GM19351 (cell line): ENCODE results near the gene HASPIN.
A peak's percentile ranks its signal among the peaks of the same experiment; 100 is the strongest.
"Not testable (repeated sequence)": the region's sequence is repeated elsewhere in the genome, so short reads cannot be mapped to it uniquely, and the experiment has no call there.

Experiments used
- ATAC-seq: cut with Tn5 transposase; IDR thresholded peaks from one replicate; pipeline ENCODE4 v1.9.1; 2021; ENCODE audit warnings: mild to moderate bottlenecking, moderate library complexity; ENCODE audit not compliant: unreplicated experiment

The HASPIN gene

DNA sequence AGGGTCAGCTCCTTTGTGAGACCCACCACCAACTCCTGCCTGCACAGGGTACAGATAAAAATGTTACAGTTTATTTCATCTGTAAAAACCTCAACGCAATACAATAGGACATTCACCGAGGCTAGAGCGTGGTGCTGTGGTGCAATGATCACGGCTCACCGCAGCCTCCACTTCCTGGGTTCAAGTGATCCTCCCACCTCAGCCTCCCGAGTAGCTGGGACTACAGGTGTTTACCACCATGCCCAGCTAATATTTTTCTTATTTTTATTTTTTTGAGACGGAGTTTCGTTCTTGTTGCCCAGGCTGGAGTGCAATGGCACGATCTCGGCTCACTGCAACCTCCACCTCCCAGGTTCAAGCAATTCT, 11.2 kb downstream of the HASPIN start:
- not testable (repeated sequence) for ATAC-seq

DNA sequence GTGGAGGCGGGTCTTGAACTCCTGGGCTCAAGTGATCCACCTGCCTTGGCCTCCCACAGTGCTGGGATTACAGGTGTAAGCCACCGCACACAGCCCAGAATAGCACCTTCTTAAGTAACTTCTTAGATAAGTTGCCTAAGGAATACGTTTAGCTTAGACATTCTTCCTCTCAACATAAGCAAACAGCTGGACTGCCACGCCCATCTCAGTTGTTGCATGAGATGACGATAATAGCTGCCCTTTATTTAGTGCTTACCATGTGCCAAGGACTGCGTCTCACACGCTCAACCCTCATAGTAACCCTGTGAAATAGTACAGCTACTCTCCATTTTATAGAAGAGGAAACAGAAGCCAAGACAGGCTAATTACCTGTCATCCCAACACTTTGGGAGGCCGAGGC, 11.8 kb downstream of the HASPIN start:
- ATAC-seq: no peak

- ATAC-seq: no peak
Observed at GRCh38 chr17:3738562-3739295, 15.0 kb downstream of the HASPIN start.

DNA sequence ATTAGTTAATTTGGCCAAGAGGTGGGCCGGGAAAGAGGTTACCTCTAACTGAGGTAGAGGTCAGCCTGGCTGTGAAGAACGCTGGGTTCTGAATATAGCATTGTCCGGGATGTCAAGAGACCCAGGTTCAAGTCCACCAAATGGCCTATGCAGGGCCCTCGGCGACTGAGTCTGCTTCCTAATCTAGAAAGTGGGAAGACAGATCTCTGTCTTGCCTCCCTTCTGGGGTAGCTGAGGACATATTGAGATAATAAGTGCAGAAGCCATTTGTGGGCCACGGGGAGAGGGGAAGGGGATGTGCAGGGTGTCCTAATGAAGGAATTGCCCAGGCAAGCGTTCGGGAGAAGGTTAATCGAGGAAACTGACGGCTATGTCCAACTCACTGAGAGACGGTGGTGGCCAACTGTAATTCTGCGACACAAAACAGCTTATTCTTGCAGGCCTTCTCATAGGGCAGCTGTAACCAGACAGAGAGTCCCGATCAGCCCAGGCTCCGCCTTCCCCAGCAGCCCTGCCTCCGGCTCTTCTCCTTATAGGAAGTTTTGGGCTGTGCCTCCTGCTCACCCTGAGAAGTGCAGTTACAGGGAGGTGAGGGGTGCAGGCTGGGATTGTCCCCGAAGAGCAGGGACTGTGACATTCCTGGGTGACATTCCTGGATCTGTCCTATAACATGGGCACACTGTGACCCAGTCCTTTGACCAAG, 15.9 kb downstream of the HASPIN start:
- ATAC-seq: no peak

DNA sequence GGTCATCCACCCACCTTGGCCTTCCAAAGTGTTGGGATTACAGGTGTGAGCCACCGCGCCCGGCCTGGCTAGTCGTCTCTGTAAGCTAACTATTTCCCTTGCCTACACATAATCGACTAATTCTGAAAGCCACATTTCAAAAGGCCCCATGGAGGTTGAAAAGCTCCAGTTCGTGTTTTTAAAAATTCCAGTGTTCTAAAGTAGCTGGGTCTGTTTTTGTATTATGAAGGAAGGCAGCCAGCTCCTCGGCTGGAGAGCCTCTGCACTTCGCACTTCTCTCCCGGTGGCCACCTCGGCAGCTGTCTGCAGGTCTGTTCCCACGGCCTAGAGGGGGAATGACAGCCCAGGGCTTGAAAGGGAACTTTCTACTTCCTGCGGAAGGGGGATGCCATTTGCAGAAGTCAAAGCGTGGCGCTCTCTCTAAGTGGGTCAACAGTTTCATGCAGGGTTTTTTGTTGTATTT, 16.9 kb downstream of the HASPIN start:
- ATAC-seq: no peak

DNA sequence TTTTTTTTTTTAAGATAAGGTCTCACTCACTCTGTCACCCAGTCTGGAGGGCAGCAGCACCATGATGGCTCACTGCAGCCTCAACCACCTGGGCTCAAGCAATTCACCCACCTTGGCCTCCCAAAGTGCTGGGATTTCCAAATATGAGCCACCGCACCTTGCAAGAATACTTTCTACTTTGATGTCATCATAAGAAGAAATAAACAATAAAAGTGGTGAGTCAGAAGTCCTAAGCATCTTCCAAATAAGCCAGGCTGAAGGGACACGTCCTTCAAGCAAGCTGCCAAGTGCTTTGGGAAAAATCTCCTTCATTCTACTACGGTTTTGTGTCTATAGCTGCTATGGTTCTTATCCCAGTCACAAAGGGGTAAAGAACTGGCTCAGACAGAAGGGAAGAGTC, 20.3 kb downstream of the HASPIN start:
- no peak for ATAC-seq

- ATAC-seq: no peak
Observed at GRCh38 chr17:3745071-3745470, 21.4 kb downstream of the HASPIN start.

DNA sequence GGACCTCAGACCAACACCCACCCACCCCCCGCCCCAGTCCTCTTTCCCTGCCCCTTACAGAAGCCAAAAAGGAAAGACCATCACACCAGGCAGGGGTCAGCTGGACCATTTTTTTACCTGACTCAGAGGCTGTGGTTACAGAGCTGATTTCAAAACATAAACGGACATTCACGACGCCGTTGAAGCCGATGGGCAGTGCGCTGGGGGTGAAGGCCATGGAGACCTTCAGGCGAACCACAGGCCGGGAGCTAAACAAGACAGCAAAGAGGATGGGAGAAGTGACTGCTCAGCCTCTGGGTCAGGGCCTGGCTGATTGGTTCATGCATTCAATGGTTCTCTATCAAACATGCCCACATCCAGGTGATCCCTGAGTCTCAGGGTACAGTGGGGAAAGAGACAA, 24.1 kb downstream of the HASPIN start:
- ATAC-seq: no peak

GRCh38 chr17:3748576-3748975, 24.9 kb downstream of the HASPIN start:
- ATAC-seq: no peak

- ATAC-seq: no peak
Observed at GRCh38 chr17:3750296-3750695, 26.6 kb downstream of the HASPIN start.

- peak; percentile 68 for ATAC-seq
Observed at GRCh38 chr17:3750926-3751325, 27.2 kb downstream of the HASPIN start.

DNA sequence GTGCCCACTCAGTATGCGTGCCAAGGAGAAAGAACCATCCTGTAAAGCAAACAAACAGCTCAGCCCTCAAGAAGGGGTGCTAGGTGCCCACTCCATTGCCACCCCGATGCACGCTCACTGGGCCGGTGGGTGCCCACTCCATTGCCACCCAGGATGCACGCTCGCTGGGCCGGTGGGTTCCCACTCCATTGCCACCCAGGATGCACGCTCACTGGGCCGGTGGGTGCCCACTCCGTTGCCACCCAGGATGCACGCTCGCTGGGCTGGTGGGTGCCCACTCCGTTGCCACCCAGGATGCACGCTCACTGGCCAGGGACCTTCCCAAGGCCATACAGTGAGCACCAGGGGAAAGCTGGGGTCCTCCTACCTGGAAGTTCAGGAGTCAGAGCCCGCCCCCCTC, 28.1 kb downstream of the HASPIN start:
- no peak for ATAC-seq

- ATAC-seq: no peak
Observed at GRCh38 chr17:3753624-3754023, 29.9 kb downstream of the HASPIN start.

DNA sequence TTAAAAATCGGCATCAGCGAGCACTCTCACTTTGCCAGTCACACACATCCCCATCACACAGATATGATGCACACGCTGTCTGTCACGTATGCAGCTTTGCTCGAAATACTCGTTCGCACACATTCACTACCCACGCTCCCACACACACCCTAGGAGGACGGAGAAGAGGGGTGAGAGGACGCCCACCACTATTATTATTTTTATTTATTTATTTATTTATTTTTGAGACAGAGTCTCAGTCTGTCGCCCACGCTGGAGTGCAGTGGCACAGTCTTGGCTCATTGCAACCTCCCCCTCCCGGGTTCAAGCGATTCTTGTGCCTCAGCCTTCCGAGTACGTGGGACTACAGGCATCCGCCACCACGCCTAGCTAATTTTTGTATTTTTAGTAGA, 30.4 kb downstream of the HASPIN start:
- ATAC-seq: no peak

GRCh38 chr17:3754458-3755334, 31.0 kb downstream of the HASPIN start:
- no peak for ATAC-seq

DNA sequence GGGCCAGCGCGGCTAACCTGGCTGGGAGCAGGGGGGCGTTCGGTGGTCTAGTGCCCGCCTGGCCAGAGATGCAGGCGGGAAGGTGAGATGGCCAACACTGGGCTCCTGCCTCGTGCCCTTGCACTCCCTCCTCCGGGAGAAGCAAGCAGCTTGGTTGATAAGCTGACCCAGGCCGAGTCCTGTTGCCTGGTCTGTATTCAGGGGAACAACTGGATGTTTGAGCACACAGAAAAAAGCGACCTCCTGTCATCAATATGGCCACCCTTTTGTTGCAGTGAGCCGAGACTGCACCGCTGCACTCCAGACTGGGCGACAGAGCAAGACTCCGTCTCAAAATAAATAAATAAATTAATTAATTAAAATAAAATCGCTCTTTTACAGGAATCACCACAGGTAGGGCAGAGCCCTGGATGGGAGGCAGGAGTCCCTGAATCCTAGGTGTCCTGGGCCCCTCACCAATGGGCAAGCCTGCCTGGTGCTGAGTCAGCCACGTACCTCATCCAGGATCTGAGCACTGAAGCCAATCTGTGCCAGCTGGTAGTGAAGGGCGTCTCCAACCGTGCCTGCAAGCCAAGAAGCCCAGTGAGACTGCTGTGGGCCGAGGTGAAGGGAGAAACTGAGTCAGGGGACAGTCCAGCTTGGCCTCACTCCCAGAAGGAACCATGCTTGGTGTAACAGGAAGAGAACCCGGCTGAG, 31.8 kb downstream of the HASPIN start:
- no peak for ATAC-seq

- ATAC-seq: no peak
Observed at GRCh38 chr17:3759597-3760216, 36.0 kb downstream of the HASPIN start.

GRCh38 chr17:3761036-3761917, 37.6 kb downstream of the HASPIN start:
- no peak for ATAC-seq

GRCh38 chr17:3761918-3762380, 38.2 kb downstream of the HASPIN start:
- ATAC-seq: no peak
